ENCODE results near the gene EXOC2.

DNA sequence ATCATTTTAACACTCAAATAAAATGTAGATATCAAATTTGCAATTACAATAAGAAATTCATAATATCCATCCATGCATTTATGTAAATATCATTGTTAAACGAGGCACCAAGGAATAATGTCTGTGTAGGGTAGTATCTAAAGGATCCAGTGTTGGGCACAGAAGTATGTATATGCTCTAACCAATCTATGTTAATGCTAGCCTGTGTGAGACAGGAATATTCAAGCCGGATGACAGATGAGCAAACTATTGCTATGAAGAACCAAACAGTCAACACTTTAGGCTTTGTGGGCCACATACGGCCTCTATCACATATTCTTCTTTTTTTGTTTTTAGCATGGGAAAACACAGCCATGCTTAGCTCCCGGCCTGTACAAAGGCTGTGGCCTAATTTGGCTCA is 81.0 kb downstream of the EXOC2 start:
- TF ChIP-seq, protein P1, sequence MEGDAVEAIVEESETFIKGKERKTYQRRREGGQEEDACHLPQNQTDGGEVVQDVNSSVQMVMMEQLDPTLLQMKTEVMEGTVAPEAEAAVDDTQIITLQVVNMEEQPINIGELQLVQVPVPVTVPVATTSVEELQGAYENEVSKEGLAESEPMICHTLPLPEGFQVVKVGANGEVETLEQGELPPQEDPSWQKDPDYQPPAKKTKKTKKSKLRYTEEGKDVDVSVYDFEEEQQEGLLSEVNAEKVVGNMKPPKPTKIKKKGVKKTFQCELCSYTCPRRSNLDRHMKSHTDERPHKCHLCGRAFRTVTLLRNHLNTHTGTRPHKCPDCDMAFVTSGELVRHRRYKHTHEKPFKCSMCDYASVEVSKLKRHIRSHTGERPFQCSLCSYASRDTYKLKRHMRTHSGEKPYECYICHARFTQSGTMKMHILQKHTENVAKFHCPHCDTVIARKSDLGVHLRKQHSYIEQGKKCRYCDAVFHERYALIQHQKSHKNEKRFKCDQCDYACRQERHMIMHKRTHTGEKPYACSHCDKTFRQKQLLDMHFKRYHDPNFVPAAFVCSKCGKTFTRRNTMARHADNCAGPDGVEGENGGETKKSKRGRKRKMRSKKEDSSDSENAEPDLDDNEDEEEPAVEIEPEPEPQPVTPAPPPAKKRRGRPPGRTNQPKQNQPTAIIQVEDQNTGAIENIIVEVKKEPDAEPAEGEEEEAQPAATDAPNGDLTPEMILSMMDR (IDR thresholded peaks at IDR 0.05; ENCODE audit: low read length) = no peak
- TF ChIP-seq EZH2 (IDR thresholded peaks at IDR 0.05; ENCODE audit: borderline replicate concordance, low read length) = no peak

Measured in OCI-LY1 (cell line).